SK-N-SH treated with all-trans-retinoic acid at 6 μM for 48 hours (cell line): ENCODE results near the gene PTPN6.

Source experiments
- ATAC-seq: fragments of 200-7000 bp; cut with Tn5 transposase; 3 replicates; pipeline ENCODE4 v1.9.1; 2020; ENCODE audit warnings: mild to moderate bottlenecking, moderate library complexity
- ARNTL ChIP-seq: fragments of 450-650 bp; formaldehyde crosslinking; IDR thresholded peaks from 2 replicates; pipeline ENCODE4 v1.5.0; 2020; ENCODE audit warnings: low read depth, mild to moderate bottlenecking, moderate library complexity, borderline replicate concordance
- BACH2 ChIP-seq: fragments of 250-450 bp; sonication (Bioruptor Pico); IDR thresholded peaks from 2 replicates; pipeline ENCODE4 v1.9.0; 2021; ENCODE audit warnings: mild to moderate bottlenecking, borderline replicate concordance
- CSDC2 ChIP-seq: fragments of 250-450 bp; sonication (Bioruptor Pico); IDR thresholded peaks from 2 replicates; pipeline ENCODE4 v1.5.0; 2020; ENCODE audit warnings: mild to moderate bottlenecking, moderate library complexity
- ESRRG ChIP-seq: fragments of 250-450 bp; sonication (Bioruptor Pico); IDR thresholded peaks from 2 replicates; pipeline ENCODE4 v1.6.1; 2021; ENCODE audit warnings: mild to moderate bottlenecking
- GLIS3 ChIP-seq: fragments of 250-450 bp; sonication (Bioruptor Pico); IDR thresholded peaks from 2 replicates; pipeline ENCODE4 v1.5.0; 2020; ENCODE audit warnings: mild to moderate bottlenecking, moderate library complexity
- ISL1 ChIP-seq: fragments of 250-450 bp; sonication (Bioruptor Pico); IDR thresholded peaks from 2 replicates; pipeline ENCODE4 v2.1.2; 2022; ENCODE audit warnings: mild to moderate bottlenecking, moderate library complexity
- OSR1 ChIP-seq: fragments of 250-450 bp; sonication (Bioruptor Pico); IDR thresholded peaks from 2 replicates; pipeline ENCODE4 v1.8.0; 2022; ENCODE audit warnings: moderate library complexity, mild to moderate bottlenecking, inconsistent platforms
- PPARA ChIP-seq: fragments of 250-450 bp; sonication (Bioruptor Pico); IDR thresholded peaks from 2 replicates; pipeline ENCODE4 v1.5.0; 2020; ENCODE audit warnings: mild to moderate bottlenecking, borderline replicate concordance
- RARB ChIP-seq: fragments of 250-450 bp; sonication (Bioruptor Pico); IDR thresholded peaks from 2 replicates; pipeline ENCODE4 v1.8.0; 2021; ENCODE audit warnings: mild to moderate bottlenecking, moderate library complexity
- SNAI2 ChIP-seq: fragments of 250-450 bp; sonication (Bioruptor Pico); IDR thresholded peaks from 2 replicates; pipeline ENCODE4 v1.5.0; 2020; ENCODE audit warnings: mild to moderate bottlenecking, moderate library complexity
- TCF4 ChIP-seq: fragments of 250-450 bp; sonication (Bioruptor Pico); IDR thresholded peaks from 2 replicates; pipeline ENCODE4 v1.8.0; 2021; ENCODE audit warnings: mild to moderate bottlenecking, moderate library complexity, borderline replicate concordance
- ZC3H10 ChIP-seq: fragments of 250-450 bp; sonication (Bioruptor Pico); IDR thresholded peaks from 2 replicates; pipeline ENCODE4 v1.5.1; 2021; ENCODE audit warnings: mild to moderate bottlenecking, moderate library complexity
- ZFP3 ChIP-seq: fragments of 250-450 bp; sonication (Bioruptor Pico); IDR thresholded peaks from 2 replicates; pipeline ENCODE4 v1.5.0; 2020; ENCODE audit warnings: mild to moderate bottlenecking, moderate library complexity
- ZFP30 ChIP-seq: fragments of 450-650 bp; formaldehyde crosslinking; IDR thresholded peaks from 2 replicates; pipeline ENCODE4 v1.5.0; 2022; ENCODE audit warnings: mild to moderate bottlenecking, moderate library complexity
- ZNF565 ChIP-seq: fragments of 450-650 bp; formaldehyde crosslinking; conservative IDR thresholded peaks from 2 replicates; pipeline ENCODE4 v1.5.0; 2020; ENCODE audit warnings: low read depth, mild to moderate bottlenecking, moderate library complexity
- ZNF70 ChIP-seq: fragments of 450-650 bp; formaldehyde crosslinking; IDR thresholded peaks from 2 replicates; pipeline ENCODE4 v1.5.0; 2020; ENCODE audit warnings: mild to moderate bottlenecking, moderate library complexity
- ZNF8 ChIP-seq: fragments of 450-650 bp; formaldehyde crosslinking; IDR thresholded peaks from 2 replicates; pipeline ENCODE4 v1.5.0; 2020; ENCODE audit warnings: mild to moderate bottlenecking, moderate library complexity
- TF ChIP-seq, protein P1 (sequence below): fragments of 250-450 bp; sonication (Bioruptor Pico); IDR thresholded peaks from 2 replicates; pipeline ENCODE4 v1.5.0; 2020; ENCODE audit warnings: mild to moderate bottlenecking, moderate library complexity
- TF ChIP-seq, protein P2 (sequence below): fragments of 250-450 bp; sonication (Bioruptor Pico); IDR thresholded peaks from 2 replicates; pipeline ENCODE4 v1.5.1; 2020; ENCODE audit warnings: low read depth, mild to moderate bottlenecking, moderate library complexity
- TF ChIP-seq, protein P3 (sequence below): fragments of 250-450 bp; sonication (Bioruptor Pico); IDR thresholded peaks from 2 replicates; pipeline ENCODE4 v1.8.0; 2021; ENCODE audit warnings: low read depth, mild to moderate bottlenecking, moderate library complexity, borderline replicate concordance
- TF ChIP-seq, protein P4 (sequence below): fragments of 250-450 bp; sonication (Bioruptor Pico); IDR thresholded peaks from 2 replicates; pipeline ENCODE4 v1.8.0; 2020; ENCODE audit warnings: mild to moderate bottlenecking, moderate library complexity, borderline replicate concordance

PTPN6 gene

DNA sequence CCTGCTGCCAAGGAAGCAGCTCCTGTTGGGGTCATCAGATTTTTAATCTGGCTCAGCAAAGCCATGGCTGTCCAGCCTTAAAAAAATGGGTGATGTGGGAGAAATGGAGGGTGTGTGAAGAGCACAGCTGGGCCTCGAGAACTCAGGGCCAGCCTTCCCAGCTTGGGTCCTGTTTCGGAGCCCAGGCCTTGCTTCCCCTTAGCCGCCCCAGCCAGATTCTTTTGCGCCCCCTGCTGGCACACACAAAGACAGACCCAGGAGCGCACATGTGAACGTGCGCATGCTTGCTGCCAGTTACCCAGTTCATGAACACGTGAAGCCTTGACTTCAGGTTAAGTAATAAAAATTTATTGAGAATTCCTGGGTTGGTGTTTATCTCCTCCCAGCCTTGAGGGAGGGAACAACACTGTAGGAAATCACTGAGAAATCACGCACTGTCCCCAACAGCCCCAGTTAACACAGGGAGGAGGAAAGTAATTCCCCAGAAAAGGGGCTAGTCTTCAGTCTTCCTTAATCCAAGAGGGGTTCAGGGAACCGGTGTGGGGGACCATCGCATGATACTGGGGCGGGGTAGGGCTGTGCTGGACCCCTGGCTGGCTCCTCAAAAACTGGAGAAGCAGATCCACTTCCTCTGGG, 14.0 kb downstream of the PTPN6 start:
- TF ChIP-seq ZC3H10 (no peak), TCF4 (CRISPR knock-in tag) (no peak), ARNTL (CRISPR knock-in tag) (no peak), RARB (no peak), ZFP3 (no peak), ZNF565 (CRISPR knock-in tag) (no peak), ZFP30 (no peak), ZNF8 (CRISPR knock-in tag) (no peak), GLIS3 (no peak), SNAI2 (CRISPR knock-in tag) (no peak), CSDC2 (CRISPR knock-in tag) (no peak), ZNF70 (CRISPR knock-in tag) (no peak), ESRRG (CRISPR knock-in tag) (no peak), OSR1 (CRISPR knock-in tag) (no peak), ISL1 (CRISPR knock-in tag) (no peak)
- TF ChIP-seq, protein P1, sequence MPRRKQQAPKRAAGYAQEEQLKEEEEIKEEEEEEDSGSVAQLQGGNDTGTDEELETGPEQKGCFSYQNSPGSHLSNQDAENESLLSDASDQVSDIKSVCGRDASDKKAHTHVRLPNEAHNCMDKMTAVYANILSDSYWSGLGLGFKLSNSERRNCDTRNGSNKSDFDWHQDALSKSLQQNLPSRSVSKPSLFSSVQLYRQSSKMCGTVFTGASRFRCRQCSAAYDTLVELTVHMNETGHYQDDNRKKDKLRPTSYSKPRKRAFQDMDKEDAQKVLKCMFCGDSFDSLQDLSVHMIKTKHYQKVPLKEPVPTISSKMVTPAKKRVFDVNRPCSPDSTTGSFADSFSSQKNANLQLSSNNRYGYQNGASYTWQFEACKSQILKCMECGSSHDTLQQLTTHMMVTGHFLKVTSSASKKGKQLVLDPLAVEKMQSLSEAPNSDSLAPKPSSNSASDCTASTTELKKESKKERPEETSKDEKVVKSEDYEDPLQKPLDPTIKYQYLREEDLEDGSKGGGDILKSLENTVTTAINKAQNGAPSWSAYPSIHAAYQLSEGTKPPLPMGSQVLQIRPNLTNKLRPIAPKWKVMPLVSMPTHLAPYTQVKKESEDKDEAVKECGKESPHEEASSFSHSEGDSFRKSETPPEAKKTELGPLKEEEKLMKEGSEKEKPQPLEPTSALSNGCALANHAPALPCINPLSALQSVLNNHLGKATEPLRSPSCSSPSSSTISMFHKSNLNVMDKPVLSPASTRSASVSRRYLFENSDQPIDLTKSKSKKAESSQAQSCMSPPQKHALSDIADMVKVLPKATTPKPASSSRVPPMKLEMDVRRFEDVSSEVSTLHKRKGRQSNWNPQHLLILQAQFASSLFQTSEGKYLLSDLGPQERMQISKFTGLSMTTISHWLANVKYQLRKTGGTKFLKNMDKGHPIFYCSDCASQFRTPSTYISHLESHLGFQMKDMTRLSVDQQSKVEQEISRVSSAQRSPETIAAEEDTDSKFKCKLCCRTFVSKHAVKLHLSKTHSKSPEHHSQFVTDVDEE, result no peak
- TF ChIP-seq, protein P2, sequence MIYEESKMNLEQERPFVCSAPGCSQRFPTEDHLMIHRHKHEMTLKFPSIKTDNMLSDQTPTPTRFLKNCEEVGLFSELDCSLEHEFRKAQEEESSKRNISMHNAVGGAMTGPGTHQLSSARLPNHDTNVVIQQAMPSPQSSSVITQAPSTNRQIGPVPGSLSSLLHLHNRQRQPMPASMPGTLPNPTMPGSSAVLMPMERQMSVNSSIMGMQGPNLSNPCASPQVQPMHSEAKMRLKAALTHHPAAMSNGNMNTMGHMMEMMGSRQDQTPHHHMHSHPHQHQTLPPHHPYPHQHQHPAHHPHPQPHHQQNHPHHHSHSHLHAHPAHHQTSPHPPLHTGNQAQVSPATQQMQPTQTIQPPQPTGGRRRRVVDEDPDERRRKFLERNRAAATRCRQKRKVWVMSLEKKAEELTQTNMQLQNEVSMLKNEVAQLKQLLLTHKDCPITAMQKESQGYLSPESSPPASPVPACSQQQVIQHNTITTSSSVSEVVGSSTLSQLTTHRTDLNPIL (CRISPR knock-in tag), result no peak
- TF ChIP-seq, protein P3, sequence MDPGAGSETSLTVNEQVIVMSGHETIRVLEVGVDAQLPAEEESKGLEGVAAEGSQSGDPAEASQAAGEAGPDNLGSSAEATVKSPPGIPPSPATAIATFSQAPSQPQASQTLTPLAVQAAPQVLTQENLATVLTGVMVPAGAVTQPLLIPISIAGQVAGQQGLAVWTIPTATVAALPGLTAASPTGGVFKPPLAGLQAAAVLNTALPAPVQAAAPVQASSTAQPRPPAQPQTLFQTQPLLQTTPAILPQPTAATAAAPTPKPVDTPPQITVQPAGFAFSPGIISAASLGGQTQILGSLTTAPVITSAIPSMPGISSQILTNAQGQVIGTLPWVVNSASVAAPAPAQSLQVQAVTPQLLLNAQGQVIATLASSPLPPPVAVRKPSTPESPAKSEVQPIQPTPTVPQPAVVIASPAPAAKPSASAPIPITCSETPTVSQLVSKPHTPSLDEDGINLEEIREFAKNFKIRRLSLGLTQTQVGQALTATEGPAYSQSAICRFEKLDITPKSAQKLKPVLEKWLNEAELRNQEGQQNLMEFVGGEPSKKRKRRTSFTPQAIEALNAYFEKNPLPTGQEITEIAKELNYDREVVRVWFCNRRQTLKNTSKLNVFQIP, result no peak
- TF ChIP-seq, protein P4, sequence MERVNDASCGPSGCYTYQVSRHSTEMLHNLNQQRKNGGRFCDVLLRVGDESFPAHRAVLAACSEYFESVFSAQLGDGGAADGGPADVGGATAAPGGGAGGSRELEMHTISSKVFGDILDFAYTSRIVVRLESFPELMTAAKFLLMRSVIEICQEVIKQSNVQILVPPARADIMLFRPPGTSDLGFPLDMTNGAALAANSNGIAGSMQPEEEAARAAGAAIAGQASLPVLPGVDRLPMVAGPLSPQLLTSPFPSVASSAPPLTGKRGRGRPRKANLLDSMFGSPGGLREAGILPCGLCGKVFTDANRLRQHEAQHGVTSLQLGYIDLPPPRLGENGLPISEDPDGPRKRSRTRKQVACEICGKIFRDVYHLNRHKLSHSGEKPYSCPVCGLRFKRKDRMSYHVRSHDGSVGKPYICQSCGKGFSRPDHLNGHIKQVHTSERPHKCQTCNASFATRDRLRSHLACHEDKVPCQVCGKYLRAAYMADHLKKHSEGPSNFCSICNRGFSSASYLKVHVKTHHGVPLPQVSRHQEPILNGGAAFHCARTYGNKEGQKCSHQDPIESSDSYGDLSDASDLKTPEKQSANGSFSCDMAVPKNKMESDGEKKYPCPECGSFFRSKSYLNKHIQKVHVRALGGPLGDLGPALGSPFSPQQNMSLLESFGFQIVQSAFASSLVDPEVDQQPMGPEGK (CRISPR knock-in tag), result no peak
- TF ChIP-seq, all 23 proteins: peak for 0
- ATAC-seq, result peak; percentile 84

DNA sequence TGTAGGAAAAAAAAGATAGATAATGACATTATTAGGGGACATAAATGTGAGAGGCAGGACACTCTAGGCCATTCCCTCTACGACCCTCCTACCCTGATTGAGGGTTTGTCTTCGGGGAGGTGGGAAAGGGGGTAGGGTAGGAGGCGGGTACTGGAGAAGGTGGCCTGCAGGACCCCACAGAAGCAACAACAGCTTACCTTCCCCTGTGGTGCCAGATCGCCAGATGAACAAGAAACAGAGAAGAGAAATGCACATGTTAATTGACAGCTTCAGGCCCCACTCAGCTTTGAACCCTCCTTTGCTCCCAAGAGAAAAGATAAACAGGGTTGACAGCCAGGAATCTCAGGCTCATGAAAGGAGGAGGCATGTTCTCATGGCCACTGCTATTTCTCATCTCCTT, 14.6 kb downstream of the PTPN6 start:
- no peak for TF ChIP-seq PPARA (CRISPR knock-in tag)
- TF ChIP-seq, protein P4 (CRISPR knock-in tag), result no peak
- ATAC-seq, result no peak

DNA sequence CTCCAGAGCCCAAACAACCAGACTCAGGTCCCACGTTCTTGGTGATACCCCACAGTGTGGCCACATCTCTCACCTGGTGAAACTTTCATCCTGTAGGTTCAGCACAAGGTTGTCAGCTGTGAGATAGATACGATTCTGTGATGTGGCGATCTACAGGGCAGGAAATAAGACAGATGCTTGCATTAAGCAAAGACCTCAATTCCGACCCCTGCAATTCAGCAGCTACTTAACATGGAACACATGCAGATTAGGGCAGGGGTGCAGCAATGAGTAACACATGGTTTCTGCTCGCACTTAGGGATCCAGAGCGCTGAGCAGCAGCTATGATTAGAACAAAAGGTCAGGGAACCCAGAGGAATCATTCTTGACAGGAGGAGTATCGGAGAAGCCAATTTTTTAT, 15.2 kb downstream of the PTPN6 start:
- ATAC-seq, result no peak
- no peak for TF ChIP-seq PPARA (CRISPR knock-in tag)
- TF ChIP-seq, protein P3, result no peak
- TF ChIP-seq BACH2 (CRISPR knock-in tag), result no peak
- no peak for TF ChIP-seq ZNF565 (CRISPR knock-in tag)
- TF ChIP-seq, all 23 proteins: peak for 0
